Nephron progenitor cell (in vitro differentiated cells): ENCODE measurements around the gene COPZ2.

Experiments used
- DNase-seq: peaks from one replicate; pipeline ENCODE4 v3.0.0; 2021
- H3K27ac Mint-ChIP-seq: 2 replicates; pipeline ENCODE4 v1.8.0; 2021; ENCODE audit warnings: mild to moderate bottlenecking, moderate library complexity, mixed read lengths
- H3K27me3 Mint-ChIP-seq: 2 replicates; pipeline ENCODE4 v1.8.0; 2021; ENCODE audit warnings: mild to moderate bottlenecking, low read depth, mixed read lengths; ENCODE audit not compliant: poor library complexity
- H3K36me3 Mint-ChIP-seq: 2 replicates; pipeline ENCODE4 v1.8.0; 2021; ENCODE audit warnings: low read depth, mixed read lengths
- H3K4me1 Mint-ChIP-seq: 2 replicates; pipeline ENCODE4 v1.8.0; 2021; ENCODE audit warnings: mixed read lengths
- H3K4me3 Mint-ChIP-seq: 2 replicates; pipeline ENCODE4 v1.8.0; 2021; ENCODE audit warnings: mild to moderate bottlenecking, moderate library complexity, mixed read lengths
- H3K9me3 Mint-ChIP-seq: 2 replicates; pipeline ENCODE4 v1.8.0; 2021; ENCODE audit warnings: mild to moderate bottlenecking, moderate library complexity, mixed read lengths
- CTCF ChIP-seq: fragments of 200-600 bp; sonication (generic); IDR thresholded peaks from 2 replicates; pipeline ENCODE4 v1.5.0; 2021; ENCODE audit warnings: antibody characterized with exemption

Gene COPZ2

GRCh38 chr17:48016112-48016511, 21.5 kb downstream of the COPZ2 start:
- H3K9me3 Mint-ChIP-seq, result no peaks in the 10 kb centered on the region
- H3K27me3 Mint-ChIP-seq, result peaks cover 22% of the 10 kb centered on the region
- TF ChIP-seq CTCF, result no peak
- peaks cover 71% of the 10 kb centered on the region for H3K4me1 Mint-ChIP-seq
- H3K36me3 Mint-ChIP-seq, result no peaks in the 10 kb centered on the region
- peak overlapping the region; percentile 41 for H3K27ac Mint-ChIP-seq
- no peak for DNase-seq
- no peak overlapping the region for H3K4me3 Mint-ChIP-seq

GRCh38 chr17:48014595-48015111, 22.9 kb downstream of the COPZ2 start:
- Mint-ChIP-seq H3K36me3 (no peaks in the 10 kb centered on the region), H3K4me3 (peak overlapping the region; percentile 27), H3K27me3 (peaks cover 10% of the 10 kb centered on the region), H3K4me1 (peaks cover 75% of the 10 kb centered on the region), H3K9me3 (no peaks in the 10 kb centered on the region), H3K27ac (peak overlapping the region; percentile 2)
- TF ChIP-seq CTCF, result no peak
- no peak for DNase-seq

- Mint-ChIP-seq H3K36me3 (no peaks in the 10 kb centered on the region), H3K4me3 (peak overlapping the region; percentile 47), H3K27me3 (peaks cover 9% of the 10 kb centered on the region), H3K27ac (peak overlapping the region; percentile 2), H3K9me3 (no peaks in the 10 kb centered on the region), H3K4me1 (peaks cover 73% of the 10 kb centered on the region)
- no peak for TF ChIP-seq CTCF
- no peak for DNase-seq
Measured at GRCh38 chr17:48013876-48014594, 23.6 kb downstream of the COPZ2 start.

- Mint-ChIP-seq H3K36me3 (no peaks in the 10 kb centered on the region), H3K27me3 (peaks cover 6% of the 10 kb centered on the region), H3K4me1 (peaks cover 61% of the 10 kb centered on the region), H3K4me3 (peak overlapping the region; percentile 77), H3K9me3 (no peaks in the 10 kb centered on the region), H3K27ac (no peak overlapping the region)
- DNase-seq, result no peak
- no peak for TF ChIP-seq CTCF
Measured at GRCh38 chr17:48012654-48013053, 24.9 kb downstream of the COPZ2 start.

GRCh38 chr17:48012151-48012520, 25.5 kb downstream of the COPZ2 start:
- Mint-ChIP-seq H3K9me3 (no peaks in the 10 kb centered on the region), H3K27ac (peak overlapping the region; percentile 95), H3K36me3 (no peaks in the 10 kb centered on the region), H3K4me3 (peak overlapping the region; percentile 77), H3K4me1 (peaks cover 61% of the 10 kb centered on the region), H3K27me3 (peaks cover 5% of the 10 kb centered on the region)
- no peak for TF ChIP-seq CTCF
- DNase-seq, result peak; percentile 84
